Osteocyte (in vitro differentiated cells): ENCODE results near the gene PET100. TPM values are rescaled to one million over a fixed set of nuclear protein-coding genes. Genes with fewer than 3 reads are reported as not detected.

ENCODE experiments used
- DNase-seq: peaks from one replicate; pipeline ENCODE4 v3.0.0; 2021; ENCODE audit warnings: mixed read lengths; ENCODE audit not compliant: unreplicated experiment; ENCODE audit errors: extremely low spot score
- H3K27ac Mint-ChIP-seq: one replicate; pipeline ENCODE4 v1.8.0; 2021; ENCODE audit warnings: mild to moderate bottlenecking, mixed read lengths; ENCODE audit not compliant: unreplicated experiment
- H3K27me3 Mint-ChIP-seq: one replicate; pipeline ENCODE4 v1.8.0; 2021; ENCODE audit warnings: mixed read lengths; ENCODE audit not compliant: unreplicated experiment
- H3K36me3 Mint-ChIP-seq: one replicate; pipeline ENCODE4 v1.8.0; 2021; ENCODE audit warnings: mixed read lengths; ENCODE audit not compliant: unreplicated experiment
- H3K4me1 Mint-ChIP-seq: one replicate; pipeline ENCODE4 v1.8.0; 2021; ENCODE audit warnings: mixed read lengths; ENCODE audit not compliant: unreplicated experiment
- H3K4me3 Mint-ChIP-seq: one replicate; pipeline ENCODE4 v1.8.0; 2021; ENCODE audit warnings: mild to moderate bottlenecking, moderate library complexity, mixed read lengths; ENCODE audit not compliant: unreplicated experiment
- H3K9me3 Mint-ChIP-seq: one replicate; pipeline ENCODE4 v1.8.0; 2021; ENCODE audit warnings: mixed read lengths; ENCODE audit not compliant: unreplicated experiment
- CTCF ChIP-seq: fragments of 200-600 bp; sonication (generic); IDR thresholded peaks from 2 replicates; pipeline ENCODE4 v1.5.0; 2021; ENCODE audit warnings: antibody characterized with exemption, mild to moderate bottlenecking, moderate library complexity
- total RNA-seq: library from RNA; stranded (reverse); gene quantifications from 2 replicates; pipeline ENCODE4 v1.2.1, GENCODE V29; 2021

PET100 gene
- total RNA-seq, 1 donor from 2014 or later, result 122 TPM

- H3K9me3 Mint-ChIP-seq, result no peaks in the 10 kb centered on the region
- H3K36me3 Mint-ChIP-seq, result peaks cover 26% of the 10 kb centered on the region
- no peak overlapping the region for H3K27ac Mint-ChIP-seq
- H3K27me3 Mint-ChIP-seq, result no peaks in the 10 kb centered on the region
- H3K4me3 Mint-ChIP-seq, result no peak overlapping the region
- no peaks in the 10 kb centered on the region for H3K4me1 Mint-ChIP-seq
- DNase-seq, result no peak
- TF ChIP-seq CTCF, result no peak
Measured at GRCh38 chr19:7618771-7619510, 10.7 kb upstream of the PET100 start.

- DNase-seq, result no peak
- no peaks in the 10 kb centered on the region for H3K4me1 Mint-ChIP-seq
- TF ChIP-seq CTCF, result no peak
- H3K9me3 Mint-ChIP-seq, result no peaks in the 10 kb centered on the region
- no peaks in the 10 kb centered on the region for H3K27me3 Mint-ChIP-seq
- no peak overlapping the region for H3K27ac Mint-ChIP-seq
- H3K36me3 Mint-ChIP-seq, result peaks cover 26% of the 10 kb centered on the region
- no peak overlapping the region for H3K4me3 Mint-ChIP-seq
Measured at GRCh38 chr19:7619671-7620441, 9.7 kb upstream of the PET100 start.

- no peak for DNase-seq
- no peaks in the 10 kb centered on the region for H3K4me1 Mint-ChIP-seq
- H3K4me3 Mint-ChIP-seq, result no peak overlapping the region
- peaks cover 26% of the 10 kb centered on the region for H3K36me3 Mint-ChIP-seq
- no peak for TF ChIP-seq CTCF
- H3K27me3 Mint-ChIP-seq, result no peaks in the 10 kb centered on the region
- H3K9me3 Mint-ChIP-seq, result no peaks in the 10 kb centered on the region
- no peak overlapping the region for H3K27ac Mint-ChIP-seq
Measured at GRCh38 chr19:7620442-7621412, 8.9 kb upstream of the PET100 start.

DNA sequence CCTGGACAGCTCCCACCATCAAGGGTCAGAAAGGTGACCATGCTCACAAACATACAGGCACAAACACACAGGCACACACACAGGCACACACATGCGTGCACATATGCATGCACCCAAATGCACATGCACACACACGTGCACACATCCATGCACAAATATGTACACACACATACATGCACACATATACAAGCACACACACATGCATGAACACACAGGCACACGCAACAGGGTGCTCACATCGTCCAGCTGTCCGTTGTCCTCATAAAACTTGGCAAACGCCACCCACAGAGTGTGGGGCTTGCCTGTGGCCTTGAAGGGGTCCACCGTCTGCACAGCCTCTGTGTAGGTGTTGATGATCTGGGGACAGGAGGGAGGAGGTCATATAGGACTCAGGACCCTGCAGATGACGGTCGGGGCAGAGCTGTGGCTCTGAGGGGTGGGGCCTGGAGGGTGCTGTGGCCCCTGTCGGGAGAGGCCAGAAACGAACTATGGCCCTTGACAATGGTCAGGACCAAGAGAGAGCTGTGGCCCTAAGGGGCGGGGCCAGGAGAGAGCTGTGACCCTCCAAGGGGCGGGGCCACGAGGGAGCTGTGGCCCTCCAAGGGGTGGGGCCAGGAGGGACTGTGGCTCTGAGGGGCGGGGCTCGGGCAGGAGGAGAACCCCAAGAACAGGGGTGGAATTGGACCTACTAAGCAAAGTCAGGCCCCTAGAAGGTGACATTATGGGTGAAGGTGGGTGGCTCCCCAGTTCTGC lies 6.5 kb upstream of the PET100 start:
- H3K27me3 Mint-ChIP-seq, result no peaks in the 10 kb centered on the region
- no peak overlapping the region for H3K27ac Mint-ChIP-seq
- H3K4me3 Mint-ChIP-seq, result no peak overlapping the region
- H3K4me1 Mint-ChIP-seq, result peaks cover 4% of the 10 kb centered on the region
- H3K9me3 Mint-ChIP-seq, result no peaks in the 10 kb centered on the region
- peaks cover 23% of the 10 kb centered on the region for H3K36me3 Mint-ChIP-seq
- DNase-seq, result no peak
- TF ChIP-seq CTCF, result no peak
